ENCODE data around the gene SFMBT2.
A peak's percentile ranks its signal among the peaks of the same experiment; 100 is the strongest.
"Not testable (repeated sequence)": the region's sequence is repeated elsewhere in the genome, so short reads cannot be mapped to it uniquely, and the experiment has no call there.

Gene SFMBT2

DNA sequence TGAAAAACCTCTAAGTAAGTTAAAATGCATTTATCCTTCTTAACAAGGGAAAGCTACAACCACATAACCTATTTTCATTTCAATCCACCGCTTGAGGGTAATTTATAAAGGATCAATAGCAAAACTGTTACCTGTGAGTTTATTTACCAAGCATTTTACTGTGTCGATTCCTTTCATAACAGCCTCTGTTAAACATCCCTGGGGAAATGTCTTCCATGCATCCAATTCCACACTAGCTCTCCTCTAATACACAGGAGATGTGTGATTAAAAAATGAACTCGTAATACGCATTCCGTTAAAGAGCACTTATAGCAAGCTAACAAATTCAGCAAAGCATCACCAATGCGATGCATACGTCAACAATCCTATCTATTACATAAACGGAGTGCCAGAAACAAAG is 185.7 kb downstream of the SFMBT2 start:
- no peak for DNase-seq (ENCODE audit: low read depth in 3 of 3)

DNA sequence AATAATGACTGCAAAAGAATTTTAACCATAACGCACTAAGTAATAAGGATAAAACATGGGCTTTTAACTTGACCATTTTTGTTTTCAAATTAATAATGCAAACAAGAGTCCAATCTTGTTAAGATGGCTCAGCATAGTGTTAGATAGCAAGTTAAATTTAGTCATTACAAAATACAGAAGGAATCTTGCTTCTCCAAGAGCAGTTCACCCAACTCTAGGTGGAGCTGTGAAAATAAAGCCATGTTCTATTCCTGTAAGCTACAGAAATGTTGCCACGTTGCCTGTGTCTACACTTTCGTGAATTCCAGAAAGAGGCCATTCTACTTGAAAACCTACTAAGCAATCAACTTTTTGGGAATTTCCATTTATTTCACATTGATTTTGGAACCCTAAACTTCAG is 191.9 kb downstream of the SFMBT2 start:
- no peak for DNase-seq (ENCODE audit: low read depth in 3 of 3)

DNA sequence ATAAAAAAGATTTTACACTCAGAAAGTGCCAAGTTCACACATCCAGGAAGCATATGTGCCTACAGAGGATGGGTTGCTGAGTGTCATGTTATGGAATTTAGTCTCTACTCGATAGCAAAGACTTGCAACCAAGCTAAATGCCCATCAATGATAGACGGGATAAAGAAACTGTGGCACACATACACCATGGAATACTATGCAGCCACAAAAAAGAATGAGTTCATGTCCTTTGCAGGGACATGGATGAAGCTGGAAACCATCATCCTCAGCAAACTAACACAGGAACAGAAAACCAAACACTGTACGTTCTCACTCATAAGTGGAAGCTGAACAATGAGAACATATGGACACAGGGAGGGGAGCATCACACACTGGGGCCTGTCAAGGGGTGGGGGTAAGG is 198.1 kb downstream of the SFMBT2 start:
- not testable (repeated sequence) for DNase-seq (ENCODE audit: low read depth in 3 of 3)

DNA sequence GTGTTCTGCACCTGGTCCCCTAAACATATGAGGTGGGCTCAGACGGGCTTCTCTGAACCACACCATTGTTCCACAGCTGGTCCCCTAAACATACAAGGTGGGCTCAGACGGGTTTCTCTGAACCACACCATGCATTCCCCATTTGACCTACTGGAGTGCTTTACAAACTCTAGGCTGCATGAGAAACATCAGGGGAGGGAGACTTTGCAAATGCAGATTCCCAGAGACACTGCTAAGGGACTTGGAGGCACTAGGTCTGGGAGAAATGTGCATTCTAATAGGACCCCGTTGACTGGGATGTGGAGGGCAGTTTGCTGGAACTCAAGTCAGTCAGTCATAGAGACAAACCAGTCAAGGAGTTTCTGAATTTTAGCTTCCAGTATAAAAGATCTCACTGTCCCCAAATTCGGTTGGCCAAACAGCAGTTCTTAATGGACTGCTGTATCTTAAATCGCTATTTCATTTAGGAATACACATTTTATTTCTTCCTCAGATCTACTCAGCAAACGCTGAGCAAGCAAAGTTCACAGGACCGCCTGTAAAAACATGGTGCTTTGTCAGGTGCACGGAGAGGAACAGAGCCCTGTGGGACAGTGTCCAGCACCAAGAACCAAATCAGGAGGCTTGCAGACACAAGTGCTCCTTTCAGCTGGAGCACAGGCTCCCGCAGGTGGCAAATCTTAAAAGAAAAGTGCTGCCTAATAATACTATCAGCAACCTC is 198.8 kb downstream of the SFMBT2 start:
- no peak for DNase-seq (ENCODE audit: low read depth in 3 of 3)

DNA sequence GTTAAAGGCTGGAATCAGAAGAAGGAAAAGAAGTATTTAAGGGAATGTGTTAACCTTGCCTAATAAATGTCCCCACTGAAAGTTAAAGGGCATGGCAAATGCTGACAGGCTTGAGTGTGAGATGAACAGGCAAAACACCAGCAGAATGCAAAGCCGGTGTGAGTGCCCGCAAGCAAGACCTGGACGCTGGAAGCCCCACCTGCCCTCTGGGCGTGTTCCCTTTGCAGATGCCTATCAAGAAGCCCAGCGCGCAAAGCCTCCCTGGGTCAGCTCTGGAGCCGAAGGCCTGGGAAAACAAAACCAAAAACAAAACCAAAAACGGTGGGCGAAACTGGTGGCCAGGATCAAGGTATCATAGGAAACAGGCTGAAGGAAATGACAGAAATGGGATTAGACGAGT is 200.3 kb downstream of the SFMBT2 start:
- no peak for DNase-seq (ENCODE audit: low read depth in 3 of 3)

DNA sequence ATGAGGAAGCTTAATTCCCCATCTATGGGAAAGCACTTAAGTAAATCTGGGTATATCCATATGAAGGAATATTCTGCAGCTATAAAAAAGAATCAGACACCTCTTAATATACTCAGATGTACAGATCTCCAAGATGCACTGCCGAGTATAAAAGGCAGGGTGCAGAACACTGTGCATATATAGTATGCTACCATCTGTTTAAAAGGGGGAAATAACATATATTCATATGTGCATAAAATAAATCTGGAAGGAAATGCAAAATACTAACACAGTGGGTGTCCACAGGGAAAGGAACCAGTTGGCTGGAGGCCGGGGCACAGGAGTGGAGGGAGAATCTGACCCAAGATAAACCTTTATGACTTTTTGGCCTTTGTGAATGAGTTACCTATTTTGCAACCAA is 201.4 kb downstream of the SFMBT2 start:
- no peak for DNase-seq (ENCODE audit: low read depth in 3 of 3)

DNA sequence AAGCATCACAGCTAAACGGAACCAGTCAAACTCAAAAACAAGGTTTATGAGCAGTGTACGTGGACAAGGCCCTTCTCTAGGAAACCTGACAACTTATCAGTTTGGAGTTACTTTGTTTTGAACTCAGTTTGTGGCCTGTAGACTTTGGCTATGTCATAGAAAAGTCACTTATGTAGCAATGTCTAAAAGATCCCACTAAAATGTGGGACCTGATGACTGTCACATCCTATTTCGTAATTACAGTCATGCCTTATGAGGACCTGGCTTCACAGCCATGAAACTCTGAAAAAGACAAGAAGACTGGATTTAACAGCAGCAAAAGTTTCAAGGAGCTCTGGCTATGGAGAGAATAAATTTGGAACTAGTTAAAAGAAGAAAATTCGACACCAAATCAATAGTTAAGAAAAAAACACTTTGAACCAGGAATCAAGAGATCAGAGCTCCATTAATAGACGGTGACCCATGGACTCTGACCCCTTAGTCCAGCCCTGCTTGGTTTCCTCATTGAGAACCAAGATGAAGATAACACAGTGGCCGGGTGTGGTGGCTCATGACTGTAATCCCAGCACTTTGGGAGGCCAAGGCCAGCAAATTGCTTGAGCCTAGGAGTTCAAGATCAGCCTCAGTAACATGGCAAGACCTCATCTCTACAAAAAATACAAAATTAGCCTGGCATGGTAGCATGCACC is 204.3 kb downstream of the SFMBT2 start:
- DNase-seq (ENCODE audit: low read depth in 3 of 3), result no peak

DNA sequence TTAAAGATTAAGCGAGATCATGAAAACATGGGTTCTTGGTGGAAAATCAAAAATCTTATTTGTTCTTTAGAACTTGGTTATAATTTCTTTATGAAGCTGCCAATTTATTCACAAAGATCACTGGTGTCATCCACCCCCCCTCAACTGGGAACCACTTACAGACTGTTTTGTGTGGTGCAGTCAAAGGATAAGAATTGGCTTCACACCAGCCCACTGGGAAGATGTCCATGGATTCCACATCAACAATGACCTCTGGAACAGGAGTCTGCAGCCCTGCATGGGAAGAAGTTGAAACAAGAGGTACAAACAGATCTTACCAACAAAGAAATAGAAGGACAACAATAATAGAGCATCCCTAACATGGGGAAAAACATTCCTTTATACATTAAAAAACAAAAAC is 205.2 kb downstream of the SFMBT2 start:
- no peak for DNase-seq (ENCODE audit: low read depth in 3 of 3)

DNA sequence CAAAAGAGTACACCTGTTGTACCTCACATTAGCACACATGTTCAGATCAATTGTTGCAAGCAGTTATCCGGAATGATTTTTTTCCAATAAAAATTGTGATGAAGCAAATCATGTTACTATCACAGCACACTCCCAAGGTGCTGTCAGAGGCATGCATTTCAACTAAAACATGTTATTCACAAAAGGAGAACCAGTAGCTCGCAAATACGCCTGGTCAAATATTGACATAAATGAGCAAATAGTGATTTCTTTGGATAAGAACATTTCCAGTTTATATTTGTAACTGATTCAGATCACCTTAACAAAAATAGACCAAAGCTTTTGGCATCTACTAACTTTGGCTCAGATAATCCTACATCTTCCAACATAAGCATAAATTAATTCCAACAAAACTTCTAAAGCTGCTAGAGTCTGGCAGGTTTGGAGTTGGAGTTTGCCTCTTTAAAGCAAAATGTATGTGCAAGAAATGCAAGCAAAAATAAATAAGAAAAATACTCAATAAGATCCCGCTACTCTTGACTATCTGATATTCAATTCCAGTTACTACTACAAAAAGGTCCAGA is 208.0 kb downstream of the SFMBT2 start:
- no peak for DNase-seq (ENCODE audit: low read depth in 3 of 3)

DNA sequence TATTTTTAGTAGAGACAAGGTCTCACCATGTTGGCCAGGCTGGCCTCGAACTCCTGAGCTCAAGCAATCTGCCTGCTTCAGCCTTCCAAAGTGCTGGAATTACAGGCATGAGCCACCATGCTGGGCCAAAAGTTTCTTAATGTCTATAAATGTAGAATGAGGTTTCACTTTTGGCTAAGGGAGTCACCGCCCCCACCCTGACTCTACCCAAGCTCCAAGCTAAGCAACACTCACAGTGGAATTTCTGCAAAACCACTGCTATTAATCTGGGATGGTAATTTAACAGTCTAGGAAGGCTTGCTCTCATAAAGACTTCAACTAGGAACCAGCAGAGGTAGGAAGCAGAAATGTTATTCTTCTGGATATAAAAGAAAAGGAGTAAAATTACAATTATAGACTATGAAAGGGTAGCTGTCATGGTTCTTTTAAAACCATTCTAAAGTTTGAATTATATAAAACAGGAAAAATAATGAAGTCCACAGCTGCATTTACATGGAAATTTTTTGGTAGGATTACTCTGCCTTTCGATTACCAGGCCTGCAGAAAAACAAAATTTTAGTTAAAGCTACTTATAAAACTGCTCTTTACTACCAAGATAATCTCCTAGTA is 211.6 kb downstream of the SFMBT2 start:
- no peak for DNase-seq (ENCODE audit: low read depth in 3 of 3)

DNA sequence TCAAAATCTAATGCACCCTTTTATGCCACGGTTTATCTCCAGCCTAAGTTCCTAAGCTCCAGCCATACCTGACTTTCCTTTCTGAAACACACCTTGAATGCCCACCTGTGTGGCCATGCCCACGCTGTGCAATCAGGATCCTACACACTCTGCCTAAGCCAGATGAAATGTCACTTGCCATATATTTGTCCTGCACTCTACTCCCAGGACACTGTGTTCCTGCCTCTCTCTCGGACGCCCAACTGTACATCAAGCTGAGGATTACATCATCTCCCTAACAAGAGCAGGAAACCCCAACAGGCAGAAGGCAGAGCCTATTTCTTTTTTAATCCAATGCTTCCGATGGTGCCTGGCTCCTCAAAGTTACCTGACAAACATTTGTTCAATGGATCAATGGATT is 214.6 kb downstream of the SFMBT2 start:
- no peak for DNase-seq (ENCODE audit: low read depth in 3 of 3)

DNA sequence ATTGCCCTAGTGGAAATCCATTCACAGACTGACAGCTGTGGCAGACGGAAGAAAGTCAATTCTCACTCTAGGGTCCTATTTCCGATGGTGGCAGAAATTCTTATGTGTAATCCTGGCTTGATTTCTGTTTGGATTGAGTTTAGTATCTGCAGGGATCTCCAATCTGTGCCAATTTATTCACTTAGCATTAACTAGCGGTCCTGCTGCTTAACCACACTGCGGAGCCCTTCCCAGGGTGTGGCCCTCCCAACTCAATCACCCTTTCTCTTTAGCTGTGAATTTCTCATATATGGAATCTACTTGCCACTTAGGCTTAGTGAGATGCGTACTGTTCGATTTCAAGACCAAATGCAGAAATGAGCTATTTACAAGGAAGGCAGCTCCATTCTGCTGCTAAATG is 215.7 kb downstream of the SFMBT2 start:
- no peak for DNase-seq (ENCODE audit: low read depth in 3 of 3)

DNA sequence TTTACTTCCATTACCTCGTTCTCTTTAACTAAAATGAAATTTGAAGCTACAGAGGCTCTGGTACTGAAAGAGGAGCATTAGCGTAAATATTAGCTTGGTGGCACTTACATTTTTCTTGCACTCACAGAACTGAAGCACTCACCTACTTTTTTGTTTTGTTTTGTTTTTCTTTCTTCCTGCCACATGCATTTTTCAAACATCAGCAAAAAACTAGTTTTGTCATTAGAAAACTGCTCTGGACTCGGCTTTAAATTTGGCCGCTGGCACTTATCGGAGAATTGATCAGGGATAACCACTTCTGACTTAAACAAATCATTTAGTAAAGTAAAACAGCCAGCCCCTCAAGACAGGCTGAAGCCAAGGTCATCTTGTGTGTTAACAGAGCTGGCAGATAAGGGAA is 216.3 kb downstream of the SFMBT2 start:
- DNase-seq (ENCODE audit: low read depth in 3 of 3), result no peak

DNA sequence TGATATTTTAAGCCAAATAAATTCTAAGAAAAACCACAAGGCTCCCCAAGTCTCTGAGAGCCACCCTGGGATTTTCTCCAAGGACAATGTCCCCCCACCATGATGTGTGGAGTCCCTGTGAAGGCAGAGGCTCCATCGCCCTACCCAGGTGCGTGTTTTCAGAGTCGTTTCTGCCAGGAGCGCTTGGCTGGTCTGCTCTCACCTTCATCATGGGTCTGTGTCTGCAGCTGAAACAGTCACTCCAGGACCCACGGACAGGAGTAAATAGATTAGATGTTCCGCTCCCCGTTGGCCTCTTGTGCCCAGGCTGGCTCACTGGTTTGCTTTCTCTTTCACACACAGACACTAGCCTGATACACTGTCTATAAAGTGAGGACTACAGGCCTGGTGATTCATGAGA is 217.5 kb downstream of the SFMBT2 start:
- peak in 2 of 3 experiments; percentile 2 to 7 for DNase-seq (ENCODE audit: low read depth in 3 of 3)

DNA sequence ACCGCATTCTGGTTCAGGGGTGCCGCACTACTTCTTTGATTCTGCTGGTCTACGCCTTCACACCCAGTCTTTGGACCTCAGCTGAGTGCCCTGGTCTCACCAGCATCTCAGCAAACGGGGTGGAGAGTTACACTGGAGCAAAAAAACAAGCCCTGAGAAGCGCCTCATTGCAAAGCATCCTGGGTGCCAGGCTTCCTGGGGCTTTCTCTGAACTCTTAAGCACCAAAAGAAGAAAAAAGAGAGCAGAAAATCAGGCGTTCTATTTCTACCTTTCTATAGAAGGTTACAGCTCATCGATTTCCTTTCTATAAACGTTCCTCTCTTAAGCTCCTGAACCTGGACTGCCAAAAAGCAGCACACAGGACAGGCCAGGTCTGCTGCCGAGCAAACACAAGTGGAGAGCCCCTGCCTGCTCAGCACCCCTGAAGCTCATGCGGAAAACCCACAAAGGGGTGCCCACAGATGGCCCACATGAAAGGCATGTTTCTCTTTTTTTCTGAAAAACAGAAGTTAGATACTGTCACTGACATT is 217.9 kb downstream of the SFMBT2 start:
- peak in 2 of 3 experiments; percentile 10 to 38 for DNase-seq (ENCODE audit: low read depth in 3 of 3)

DNA sequence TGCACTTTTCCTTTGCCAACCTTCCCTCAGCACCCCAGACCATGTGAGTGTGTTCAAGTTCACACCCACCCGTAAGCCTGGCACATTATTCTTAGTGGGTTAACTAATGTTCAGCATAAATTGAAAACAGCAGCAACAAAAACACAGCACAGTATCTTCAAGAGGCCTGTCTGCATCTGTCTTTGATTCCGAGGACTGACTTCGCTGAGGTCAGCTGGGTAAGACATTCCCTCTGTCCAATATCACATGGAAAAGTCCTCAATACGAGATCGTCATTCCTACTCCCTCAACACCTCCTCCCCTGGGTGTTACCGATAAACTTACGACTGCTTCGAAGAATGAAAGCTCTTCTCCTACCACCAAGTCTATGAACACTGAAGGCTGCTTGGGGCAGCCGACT is 218.8 kb downstream of the SFMBT2 start:
- no peak for DNase-seq (ENCODE audit: low read depth in 3 of 3)

DNA sequence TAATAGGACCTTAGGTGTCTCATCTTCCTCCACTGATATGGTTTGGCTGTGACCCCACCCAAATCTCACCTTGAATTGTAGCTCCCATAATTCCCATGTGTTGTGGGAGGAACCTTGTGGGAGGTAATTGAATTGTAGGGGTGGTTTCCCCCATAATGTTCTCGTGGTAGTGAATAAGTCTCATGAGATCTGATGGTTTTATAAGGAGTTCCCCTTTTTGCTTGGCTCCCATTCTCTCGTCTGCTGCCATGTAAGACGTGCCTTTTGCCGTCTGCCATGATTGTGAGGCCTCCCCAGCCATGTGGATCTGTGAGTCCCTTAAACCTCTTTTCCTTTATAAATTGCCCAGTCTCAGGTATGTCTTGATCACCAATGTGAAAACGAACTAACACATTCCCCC is 220.1 kb downstream of the SFMBT2 start:
- not testable (repeated sequence) for DNase-seq (ENCODE audit: low read depth in 3 of 3)

DNA sequence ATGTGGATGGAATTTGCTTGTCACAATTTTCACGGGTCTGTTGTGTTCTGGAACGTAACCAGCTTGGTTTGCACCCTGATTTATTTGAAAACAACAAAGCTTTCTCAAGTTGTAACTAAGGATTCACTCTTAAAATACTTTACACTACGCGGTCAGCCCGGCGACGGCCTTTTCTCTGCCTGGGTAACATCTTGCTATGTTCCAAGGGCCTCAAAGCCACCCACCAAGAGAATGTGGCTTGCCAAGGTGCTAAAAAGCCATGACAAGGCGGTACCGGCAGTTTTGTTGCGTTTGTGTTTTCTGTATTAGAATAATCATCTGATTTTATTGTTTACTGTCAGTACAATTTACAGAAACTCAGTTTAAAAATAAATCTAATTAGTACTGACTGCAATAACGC is 220.9 kb downstream of the SFMBT2 start:
- no peak for DNase-seq (ENCODE audit: low read depth in 3 of 3)

DNA sequence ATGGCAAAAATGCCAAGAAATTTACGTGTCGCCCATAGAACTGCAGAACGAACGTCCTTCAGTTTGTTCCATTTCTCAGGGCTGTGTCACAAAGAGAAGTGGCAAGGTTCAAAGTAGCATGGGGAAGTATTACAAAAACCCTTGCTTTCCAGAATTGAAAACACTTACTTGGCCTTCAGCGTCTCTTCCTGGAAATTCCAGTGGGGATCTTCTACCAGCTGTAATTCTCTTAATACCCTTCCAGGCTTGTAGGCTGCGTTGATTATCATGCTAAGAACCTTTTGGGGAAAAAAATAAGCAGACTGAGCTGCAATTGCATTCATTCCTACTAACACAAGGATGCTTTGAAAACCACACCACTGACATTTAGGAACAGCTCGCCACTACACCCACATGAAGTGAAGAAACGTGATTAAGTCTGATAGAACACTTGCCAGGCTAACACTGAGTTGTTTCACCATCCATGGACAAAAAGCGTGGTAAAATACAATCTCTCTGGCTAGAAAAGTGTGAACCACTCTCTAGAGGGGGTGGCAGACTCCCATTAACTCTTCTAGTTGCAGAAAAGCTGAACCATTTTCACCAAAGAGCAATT is 222.3 kb downstream of the SFMBT2 start:
- no peak for DNase-seq (ENCODE audit: low read depth in 3 of 3)

DNA sequence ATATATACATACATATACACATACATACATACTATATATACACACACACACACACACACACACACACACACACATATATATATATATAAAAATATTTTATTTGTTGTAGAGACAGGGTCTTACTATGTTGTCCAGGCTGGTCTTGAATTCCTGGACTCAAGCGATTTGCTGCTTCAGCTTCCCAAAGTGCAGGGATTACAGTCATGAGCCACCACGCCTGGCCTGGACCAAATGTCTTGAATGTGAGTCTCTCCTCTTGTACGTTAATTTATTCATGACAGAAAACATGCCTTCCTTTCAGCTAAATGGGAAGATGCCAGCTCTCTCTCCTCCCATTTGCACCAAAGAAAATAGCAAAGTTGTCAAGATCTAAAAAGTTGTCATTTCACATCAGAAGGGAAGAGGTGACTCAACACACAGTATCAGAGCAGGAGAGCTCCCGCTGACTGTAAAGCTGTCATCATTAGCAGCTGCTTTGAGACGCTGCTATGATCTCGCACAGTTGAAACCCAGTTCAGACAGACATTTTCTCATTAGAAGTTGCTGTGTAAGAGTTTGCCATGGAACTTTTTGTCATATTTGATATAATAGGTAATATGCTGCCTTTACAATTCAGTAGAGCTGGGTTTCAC is 224.3 kb downstream of the SFMBT2 start:
- no peak for DNase-seq (ENCODE audit: low read depth in 3 of 3)

DNA sequence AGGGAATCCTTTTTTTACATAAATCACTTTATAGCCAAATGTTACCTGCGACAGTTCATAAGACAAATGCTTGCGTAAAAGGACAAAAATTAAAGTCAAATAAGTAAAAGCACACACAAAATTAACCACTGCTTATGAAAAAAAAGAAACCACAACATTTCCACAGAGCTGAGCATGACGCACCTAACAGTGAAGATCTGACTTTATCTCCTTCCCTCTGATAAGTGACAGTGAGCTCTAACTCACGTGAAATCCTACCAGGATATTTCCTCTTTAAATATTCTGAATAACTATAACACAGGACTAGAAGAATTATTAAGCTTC is 225.5 kb downstream of the SFMBT2 start:
- DNase-seq (ENCODE audit: low read depth in 3 of 3), result no peak
